ENCODE results near the gene ITFG2. TPM values are rescaled to one million over a fixed set of nuclear protein-coding genes. Genes with fewer than 3 reads are reported as not detected.

Gene ITFG2
- 100 to 1,000 TPM in 2 of 5 experiments, 10 to 100 TPM in 3; 50.4 to 156 (median 95.6) TPM for total RNA-seq
- 10 to 100 TPM; 52.3 to 76.1 TPM for polyA plus RNA-seq
- total RNA-seq = 70.7 reads per million, percentile 78 among the genes with 10 or more reads in this experiment

GRCh38 chr12:2812290-2813213, at the start of gene ITFG2:
TSS of gene ITFG2 (plus strand) at chr12:2812668. CDS start at chr12:2812761, 93 bp downstream.
- H3K4me3 ChIP-seq (ENCODE audit: low read length) = peak within 1 kb of the TSS; percentile 97
- POLR2A ChIA-PET = interaction anchor here (0.7 to 6.8 kb wide), 8 partner anchors 8 to 809 kb away, joined by 3 to 65 read pairs (median 4); partner anchors contain the start of genes DCP1B, FKBP4, FOXM1 and RHNO1
- Mint-ChIP-seq H3K4me1 (peaks cover 20 to 41% (median 38%) of the 10 kb centered on the region in 7 donors), H3K4me3 (peak within 1 kb of the TSS; percentile 81 to 100 (median 99)), H3K27ac (peak within 1 kb of the TSS; percentile 97 to 100 (median 100)), H3K36me3 (peaks cover 0 to 10% (median under 1%) of the 10 kb centered on the region in 5 donors), H3K27me3 (no peaks in the 10 kb centered on the region), H3K9me3 (peaks cover 0 to 4% (median 0%) of the 10 kb centered on the region in 11 donors)
- ATAC-seq (peak; percentile 97), DNase-seq (peak; percentile 83 to 98 (median 98))
- peaks cover 5 to 15% of the 10 kb centered on the region in 2 donors for H3K4me1 ChIP-seq (ENCODE audit: control insufficient read depth in 2 of 2, insufficient read depth in 2 of 2, low read length in 2 of 2)
- intact Hi-C loops (cut with micrococcal nuclease) = loop anchor here (1.0 to 10.0 kb wide), 17 partner anchors 18 to 1512 kb away; partner anchors contain the start of genes DCP1B (in 2 of the 2), FKBP4 (in 2 of the 2), FOXM1 (in 2 of the 2) and RHNO1 (in 2 of the 2)
- no peaks in the 10 kb centered on the region for H3K27me3 ChIP-seq (ENCODE audit: control insufficient read depth in 2 of 2, insufficient read depth in 2 of 2, low read length in 2 of 2)
- H3K9me3 ChIP-seq (ENCODE audit: control insufficient read depth in 2 of 3, low read length in 3 of 3) = no peaks in the 10 kb centered on the region
- peak within 1 kb of the TSS; percentile 88 for H3K27ac ChIP-seq (ENCODE audit: low read depth, low read length)
- H3K36me3 ChIP-seq (ENCODE audit: control insufficient read depth in 2 of 3, insufficient read depth in 3 of 3, low read length in 3 of 3) = peaks cover 0 to 15% (median 5%) of the 10 kb centered on the region in 3 experiments
- CTCF ChIA-PET = interaction anchor here (0.7 to 1.5 kb wide), 3 partner anchors 13 to 129 kb away, joined by 3 to 6 read pairs (median 4); no protein-coding TSS in a partner anchor

- ATAC-seq (no peak), DNase-seq (no peak)
- POLR2A ChIA-PET = no interaction called here
- CTCF ChIA-PET = no interaction called here
- peaks cover 0 to 17% (median 0%) of the 10 kb centered on the region in 7 donors for H3K4me1 Mint-ChIP-seq
- no peaks in the 10 kb centered on the region for H3K36me3 ChIP-seq (ENCODE audit: control insufficient read depth in 2 of 3, insufficient read depth in 3 of 3, low read length in 3 of 3)
- no peaks in the 10 kb centered on the region for H3K27me3 Mint-ChIP-seq
- peaks cover 0 to 19% (median 8%) of the 10 kb centered on the region in 5 donors for H3K36me3 Mint-ChIP-seq
- H3K9me3 ChIP-seq (ENCODE audit: control insufficient read depth in 2 of 3, low read length in 3 of 3) = no peaks in the 10 kb centered on the region
- H3K27ac ChIP-seq (ENCODE audit: low read depth, low read length) = no peak overlapping the region
- no peak overlapping the region for H3K4me3 Mint-ChIP-seq
- no peak overlapping the region for H3K27ac Mint-ChIP-seq
- H3K4me3 ChIP-seq (ENCODE audit: low read length) = no peak overlapping the region
- H3K4me1 ChIP-seq (ENCODE audit: control insufficient read depth in 2 of 2, insufficient read depth in 2 of 2, low read length in 2 of 2) = no peaks in the 10 kb centered on the region
- H3K9me3 Mint-ChIP-seq = peaks cover 0 to 1% (median 0%) of the 10 kb centered on the region in 11 donors
- H3K27me3 ChIP-seq (ENCODE audit: control insufficient read depth in 2 of 2, insufficient read depth in 2 of 2, low read length in 2 of 2) = no peaks in the 10 kb centered on the region
- intact Hi-C loops (cut with micrococcal nuclease) = no loop called here
These were observed 48.1 kb upstream of the ITFG2 start for GRCh38 chr12:2764398-2764797.

GRCh38 chr12:2765052-2765451, 47.4 kb upstream of the ITFG2 start:
- ChIA-PET CTCF (no interaction called here), POLR2A (no interaction called here)
- H3K9me3 Mint-ChIP-seq = peaks cover 0 to 1% (median 0%) of the 10 kb centered on the region in 11 donors
- DNase-seq (no peak), ATAC-seq (no peak)
- H3K27me3 ChIP-seq (ENCODE audit: control insufficient read depth in 2 of 2, insufficient read depth in 2 of 2, low read length in 2 of 2) = no peaks in the 10 kb centered on the region
- H3K4me1 ChIP-seq (ENCODE audit: control insufficient read depth in 2 of 2, insufficient read depth in 2 of 2, low read length in 2 of 2) = no peaks in the 10 kb centered on the region
- H3K27me3 Mint-ChIP-seq = no peaks in the 10 kb centered on the region
- peaks cover 0 to 19% (median 8%) of the 10 kb centered on the region in 5 donors for H3K36me3 Mint-ChIP-seq
- no peaks in the 10 kb centered on the region for H3K9me3 ChIP-seq (ENCODE audit: control insufficient read depth in 2 of 3, low read length in 3 of 3)
- no peaks in the 10 kb centered on the region for H3K36me3 ChIP-seq (ENCODE audit: control insufficient read depth in 2 of 3, insufficient read depth in 3 of 3, low read length in 3 of 3)
- H3K27ac ChIP-seq (ENCODE audit: low read depth, low read length) = no peak overlapping the region
- H3K4me3 ChIP-seq (ENCODE audit: low read length) = no peak overlapping the region
- H3K4me1 Mint-ChIP-seq = peaks cover 0 to 17% (median 0%) of the 10 kb centered on the region in 7 donors
- H3K4me3 Mint-ChIP-seq = no peak overlapping the region
- intact Hi-C loops (cut with micrococcal nuclease) = no loop called here
- no peak overlapping the region for H3K27ac Mint-ChIP-seq

DNA sequence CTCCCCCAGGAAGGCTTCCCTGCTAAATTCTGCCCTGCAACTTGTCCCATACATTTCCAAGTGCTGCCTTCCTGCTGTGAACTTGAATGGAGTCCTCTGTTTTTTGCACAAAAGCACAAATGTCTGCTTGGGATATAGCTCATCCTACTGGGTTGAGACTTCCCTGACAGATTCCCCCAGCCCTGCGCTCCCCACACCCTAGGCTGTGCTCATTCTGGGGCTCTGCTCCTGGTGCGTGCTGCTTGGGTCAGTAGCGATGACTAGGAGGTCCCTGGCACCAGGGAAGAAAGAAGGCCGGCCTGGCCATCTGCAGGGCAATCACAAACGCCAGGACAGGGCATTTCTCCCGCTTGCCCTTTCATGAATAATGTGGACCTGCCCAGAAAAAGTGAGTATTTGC, 46.9 kb upstream of the ITFG2 start:
- no peaks in the 10 kb centered on the region for H3K36me3 ChIP-seq (ENCODE audit: control insufficient read depth in 2 of 3, insufficient read depth in 3 of 3, low read length in 3 of 3)
- H3K4me3 ChIP-seq (ENCODE audit: low read length) = no peak overlapping the region
- POLR2A ChIA-PET = no interaction called here
- Mint-ChIP-seq H3K36me3 (peaks cover 0 to 20% (median 8%) of the 10 kb centered on the region in 5 donors), H3K4me3 (no peak overlapping the region), H3K4me1 (peaks cover 0 to 17% (median 0%) of the 10 kb centered on the region in 7 donors), H3K9me3 (peaks cover 0 to 2% (median 0%) of the 10 kb centered on the region in 11 donors), H3K27ac (no peak overlapping the region), H3K27me3 (no peaks in the 10 kb centered on the region)
- H3K4me1 ChIP-seq (ENCODE audit: control insufficient read depth in 2 of 2, insufficient read depth in 2 of 2, low read length in 2 of 2) = no peaks in the 10 kb centered on the region
- no peaks in the 10 kb centered on the region for H3K27me3 ChIP-seq (ENCODE audit: control insufficient read depth in 2 of 2, insufficient read depth in 2 of 2, low read length in 2 of 2)
- intact Hi-C loops (cut with micrococcal nuclease) = no loop called here
- no peaks in the 10 kb centered on the region for H3K9me3 ChIP-seq (ENCODE audit: control insufficient read depth in 2 of 3, low read length in 3 of 3)
- H3K27ac ChIP-seq (ENCODE audit: low read depth, low read length) = no peak overlapping the region
- ATAC-seq = no peak
- CTCF ChIA-PET = no interaction called here
- no peak for DNase-seq

DNA sequence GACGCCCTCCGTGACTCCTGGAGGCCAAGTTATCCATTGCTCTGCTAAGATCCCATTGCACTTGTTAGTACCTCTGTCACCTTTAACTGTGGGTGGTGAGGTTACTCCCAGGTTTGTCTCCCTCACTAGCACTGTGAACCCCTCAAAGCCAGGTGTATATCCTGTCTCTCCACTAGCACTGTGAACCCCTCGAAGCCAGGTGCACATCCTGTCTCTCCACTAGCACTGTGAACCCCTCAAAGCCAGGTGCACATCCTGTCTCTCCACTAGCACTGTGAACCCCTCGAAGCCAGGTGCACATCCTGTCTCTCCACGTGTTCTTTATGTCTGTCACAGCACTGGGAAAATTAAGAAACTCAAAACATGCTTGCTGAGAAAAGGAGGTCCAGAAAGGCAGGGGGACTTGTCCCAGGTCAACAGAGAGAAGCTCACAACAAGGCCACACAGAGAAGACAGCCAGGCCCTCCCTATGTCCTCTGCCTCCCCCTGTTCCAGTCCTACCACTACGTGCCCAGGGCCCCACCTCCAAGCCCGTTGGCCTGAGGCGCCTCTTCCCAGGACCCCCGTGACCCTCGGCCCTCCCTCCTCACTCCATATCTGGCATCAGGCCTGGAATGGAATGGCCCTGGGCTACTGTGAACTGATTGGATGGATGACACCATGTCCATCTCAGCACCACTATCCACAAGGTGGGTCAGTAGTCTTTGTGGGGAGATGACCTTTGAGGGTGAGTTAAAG, 44.1 kb upstream of the ITFG2 start:
- Histone ChIP-seq H3K27me3 (ENCODE audit: control insufficient read depth in 2 of 2, insufficient read depth in 2 of 2, low read length in 2 of 2) (no peaks in the 10 kb centered on the region), H3K4me1 (ENCODE audit: control insufficient read depth in 2 of 2, insufficient read depth in 2 of 2, low read length in 2 of 2) (no peaks in the 10 kb centered on the region), H3K36me3 (ENCODE audit: control insufficient read depth in 2 of 3, insufficient read depth in 3 of 3, low read length in 3 of 3) (no peaks in the 10 kb centered on the region), H3K27ac (ENCODE audit: low read depth, low read length) (no peak overlapping the region), H3K4me3 (ENCODE audit: low read length) (no peak overlapping the region), H3K9me3 (ENCODE audit: control insufficient read depth in 2 of 3, low read length in 3 of 3) (no peaks in the 10 kb centered on the region)
- Mint-ChIP-seq H3K27ac (peak overlapping the region in 2 of 9 donors; percentile 33 to 76), H3K36me3 (peaks cover 0 to 6% (median 0%) of the 10 kb centered on the region in 5 donors), H3K4me3 (no peak overlapping the region), H3K9me3 (peaks cover 0 to 3% (median 0%) of the 10 kb centered on the region in 11 donors), H3K27me3 (no peaks in the 10 kb centered on the region), H3K4me1 (peaks cover 0 to 17% (median 0%) of the 10 kb centered on the region in 7 donors)
- POLR2A ChIA-PET = no interaction called here
- no peak for ATAC-seq
- CTCF ChIA-PET = no interaction called here
- intact Hi-C loops (cut with micrococcal nuclease) = no loop called here
- no peak for DNase-seq

DNA sequence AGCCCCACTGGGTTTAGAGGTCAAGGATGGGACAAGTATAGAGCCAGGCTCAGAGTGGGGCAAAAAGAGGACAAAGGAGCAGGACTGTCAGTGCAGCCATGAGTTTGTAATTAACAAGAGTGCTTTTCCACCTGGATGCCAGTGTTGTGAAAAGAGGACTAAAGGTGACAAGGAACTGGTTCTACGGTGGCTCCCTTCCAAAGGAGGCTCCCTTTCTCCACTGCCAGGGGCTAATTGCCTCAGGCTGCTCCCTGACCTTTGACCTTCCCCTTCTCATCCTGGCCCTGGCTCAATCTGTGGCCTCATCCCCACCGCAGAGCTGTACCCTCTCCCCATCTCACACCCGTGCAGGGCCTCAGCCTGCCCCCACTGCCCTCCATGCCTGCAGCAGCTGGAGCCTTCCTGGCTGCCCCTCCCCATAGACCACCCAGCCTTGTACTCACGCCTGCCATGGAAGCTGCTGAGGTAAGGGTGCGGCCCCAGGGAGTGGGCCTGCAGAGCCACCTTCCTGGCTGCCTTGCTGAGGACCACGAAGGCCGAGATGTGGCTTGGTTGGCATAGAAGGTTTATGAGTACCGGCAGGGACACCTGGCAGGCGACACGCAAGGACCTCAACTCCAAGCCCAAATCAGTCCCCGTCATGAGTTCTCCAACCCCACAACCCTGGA, 42.5 kb upstream of the ITFG2 start:
- no peak for DNase-seq
- no peak for ATAC-seq
- H3K4me3 ChIP-seq (ENCODE audit: low read length) = no peak overlapping the region
- Mint-ChIP-seq H3K27ac (no peak overlapping the region), H3K4me1 (peaks cover 0 to 17% (median 0%) of the 10 kb centered on the region in 7 donors), H3K9me3 (peaks cover 0 to 3% (median 0%) of the 10 kb centered on the region in 11 donors), H3K4me3 (no peak overlapping the region), H3K36me3 (peaks cover 0 to 6% (median 0%) of the 10 kb centered on the region in 5 donors), H3K27me3 (no peaks in the 10 kb centered on the region)
- no peaks in the 10 kb centered on the region for H3K9me3 ChIP-seq (ENCODE audit: control insufficient read depth in 2 of 3, low read length in 3 of 3)
- ChIA-PET CTCF (no interaction called here), POLR2A (no interaction called here)
- H3K27me3 ChIP-seq (ENCODE audit: control insufficient read depth in 2 of 2, insufficient read depth in 2 of 2, low read length in 2 of 2) = no peaks in the 10 kb centered on the region
- H3K36me3 ChIP-seq (ENCODE audit: control insufficient read depth in 2 of 3, insufficient read depth in 3 of 3, low read length in 3 of 3) = no peaks in the 10 kb centered on the region
- H3K27ac ChIP-seq (ENCODE audit: low read depth, low read length) = no peak overlapping the region
- no peaks in the 10 kb centered on the region for H3K4me1 ChIP-seq (ENCODE audit: control insufficient read depth in 2 of 2, insufficient read depth in 2 of 2, low read length in 2 of 2)
- intact Hi-C loops (cut with micrococcal nuclease) = no loop called here
